Stimulated activated CD4-positive, alpha-beta T cell treated with anti-CD3 and anti-CD28 coated beads, Interleukin-2, amount 100 ng/mL, for 4 hours (primary cell): ENCODE measurements around the gene PSPN.
"Not testable (repeated sequence)": the region's sequence is repeated elsewhere in the genome, so short reads cannot be mapped to it uniquely, and the experiment has no call there.

ENCODE experiments used
- DNase-seq: peaks from one replicate; pipeline ENCODE4 v3.0.0-alpha.2; 2020; ENCODE audit warnings: low read depth

The PSPN gene

GRCh38 chr19:6373096-6373812 lies 2.5 kb downstream of the PSPN start:
- peak; percentile 98 for DNase-seq

GRCh38 chr19:6372594-6373095 lies 3.1 kb downstream of the PSPN start, which contains the start of gene ALKBH7:
Gene ALKBH7 (plus strand): TSS chr19:6372794. CDS start chr19:6372821, 27 bp downstream.
- DNase-seq = peak; percentile 96

- DNase-seq = no peak
Measured at GRCh38 chr19:6364353-6364752, 11.4 kb downstream of the PSPN start.

DNA sequence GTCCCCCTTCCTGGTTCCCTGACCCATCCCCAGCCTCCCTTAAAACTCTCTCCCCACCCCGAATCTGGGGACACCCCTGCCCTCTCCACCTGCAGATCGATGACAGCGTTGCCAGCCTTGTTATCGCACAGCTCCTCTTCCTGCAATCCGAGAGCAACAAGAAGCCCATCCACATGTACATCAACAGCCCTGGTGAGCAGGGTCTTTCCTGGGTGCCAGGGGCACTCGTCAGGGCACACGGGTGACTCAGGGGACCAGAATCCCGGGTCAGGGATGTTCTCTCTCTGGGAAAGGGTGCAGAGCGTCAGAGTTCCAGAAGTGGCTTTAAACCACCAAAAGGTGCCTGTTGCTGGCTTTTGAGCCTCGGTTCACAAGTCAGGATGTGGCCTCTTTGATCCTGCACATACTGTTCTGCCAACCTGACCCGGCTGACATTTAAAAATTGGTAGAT lies 13.4 kb downstream of the PSPN start:
- DNase-seq = no peak

- DNase-seq = no peak
Measured at GRCh38 chr19:6362027-6362350, 13.7 kb downstream of the PSPN start.

GRCh38 chr19:6360857-6361216 lies 14.9 kb downstream of the PSPN start:
- DNase-seq = not testable (repeated sequence)

- not testable (repeated sequence) for DNase-seq
Measured at GRCh38 chr19:6360445-6360844, 15.3 kb downstream of the PSPN start.

DNA sequence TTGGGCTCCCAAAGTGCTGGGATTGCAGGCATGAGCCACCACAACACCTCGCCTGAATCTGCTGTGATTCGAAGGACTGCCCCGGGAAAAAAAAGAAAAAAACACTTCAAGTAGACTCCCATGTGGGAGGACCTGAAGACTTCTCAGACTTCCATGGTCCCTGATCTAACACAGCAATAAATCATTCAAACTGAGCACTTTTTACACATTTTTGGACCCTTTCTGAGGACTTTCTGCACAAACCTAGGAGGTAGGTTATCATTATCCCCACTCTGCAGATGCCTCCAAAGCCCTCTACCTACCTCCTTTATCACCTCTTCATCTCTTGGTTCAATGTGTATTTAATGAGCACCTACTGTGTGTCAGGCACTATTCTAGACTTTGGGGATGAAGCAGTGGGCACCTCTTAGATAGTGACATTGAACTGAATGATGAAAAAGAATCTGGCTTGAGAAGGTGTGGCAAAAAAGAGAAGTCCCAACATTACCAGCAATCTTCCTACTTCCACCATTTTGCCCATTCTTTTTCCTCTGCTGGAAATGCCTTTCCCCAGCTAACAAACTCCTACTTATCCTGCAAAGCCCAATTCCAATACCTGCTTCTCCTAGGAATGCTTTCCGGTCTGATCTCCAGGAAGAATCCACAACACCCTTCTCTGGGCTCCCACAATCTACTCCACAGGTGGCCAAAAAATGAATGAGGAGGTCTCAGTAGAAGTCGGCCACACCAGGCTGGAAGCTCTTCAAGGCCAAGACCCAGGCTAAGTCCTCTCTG lies 16.0 kb downstream of the PSPN start:
- DNase-seq = no peak

- DNase-seq = no peak
Measured at GRCh38 chr19:6358003-6358402, 17.7 kb downstream of the PSPN start.

DNA sequence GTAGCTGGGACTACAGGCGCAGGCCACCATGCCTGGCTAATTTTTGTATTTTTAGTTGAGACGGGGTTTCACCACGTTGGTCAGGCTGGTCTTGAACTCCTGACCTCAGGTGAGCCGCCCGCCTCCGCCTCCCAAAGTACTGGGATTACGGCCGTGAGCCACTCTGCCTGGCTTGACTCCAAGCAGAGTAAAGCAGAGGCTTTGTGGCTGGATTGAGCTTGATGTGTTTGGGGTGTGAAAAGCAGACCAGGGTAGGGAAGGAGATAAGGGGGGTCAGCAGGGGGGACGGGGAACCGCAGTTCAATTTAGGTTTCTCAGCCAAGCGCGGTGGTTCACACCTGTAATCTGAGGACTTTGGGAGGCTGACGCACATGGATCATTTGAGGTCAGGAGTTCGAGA lies 18.6 kb downstream of the PSPN start:
- no peak for DNase-seq

DNA sequence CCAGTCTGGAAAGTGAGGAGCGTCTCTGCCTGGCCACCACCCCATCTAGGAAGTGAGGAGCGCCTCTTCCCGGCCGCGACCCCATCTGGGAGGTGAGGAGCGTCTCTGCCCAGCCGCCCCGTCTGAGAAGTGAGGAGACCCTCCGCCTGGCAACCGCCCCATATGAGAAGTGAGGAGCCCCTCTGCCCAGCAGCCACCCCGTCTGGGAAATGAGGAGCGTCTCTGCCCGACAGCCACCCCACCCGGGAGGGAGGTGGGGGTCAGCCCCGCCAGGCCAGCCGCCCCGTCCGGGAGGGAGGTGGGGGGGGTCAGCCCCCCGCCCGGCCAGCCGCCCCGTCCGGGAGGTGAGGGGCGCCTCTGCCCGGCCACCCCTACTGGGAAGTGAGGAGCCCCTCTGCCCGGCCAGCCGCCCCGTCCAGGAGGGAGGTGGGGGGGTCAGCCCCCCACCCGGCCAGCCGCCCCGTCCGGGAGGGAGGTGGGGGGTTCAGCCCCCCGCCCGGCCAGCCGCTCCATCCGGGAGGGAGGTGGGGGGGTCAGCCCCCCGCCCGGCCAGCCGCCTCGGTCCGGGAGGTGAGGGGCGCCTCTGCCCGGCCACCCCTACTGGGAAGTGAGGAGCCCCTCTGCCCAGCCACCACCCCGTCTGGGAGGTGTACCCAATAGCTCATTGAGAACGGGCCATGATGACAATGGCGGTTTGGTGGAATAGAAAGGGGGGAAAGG lies 20.3 kb downstream of the PSPN start:
- not testable (repeated sequence) for DNase-seq

DNA sequence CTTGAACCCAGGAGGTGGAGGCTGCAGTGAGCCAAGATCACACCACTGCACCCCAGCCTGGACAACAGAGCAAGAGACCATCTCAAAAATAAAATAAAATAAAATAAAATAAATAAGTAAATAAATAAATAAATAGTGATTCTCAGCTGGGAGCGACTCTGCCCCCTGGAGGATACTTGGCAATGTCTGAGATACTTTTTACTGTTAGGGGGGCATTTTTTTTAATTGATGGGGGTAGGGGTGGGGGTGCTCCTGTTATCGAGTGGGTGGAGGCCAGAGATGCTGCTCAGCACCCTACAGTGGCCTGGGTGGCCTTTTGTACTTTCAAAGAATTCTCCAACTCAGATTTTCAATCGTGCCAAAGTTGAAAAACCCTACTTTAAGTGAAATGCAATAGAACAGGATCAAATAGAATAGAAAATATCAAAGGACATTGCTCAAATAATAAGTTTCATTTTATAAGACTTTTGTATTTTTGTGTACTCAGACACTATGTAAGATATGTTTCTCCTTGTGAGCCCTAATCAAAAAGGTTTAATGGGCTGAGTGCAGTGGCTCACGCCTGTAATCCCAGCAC lies 21.5 kb downstream of the PSPN start:
- DNase-seq = no peak

DNA sequence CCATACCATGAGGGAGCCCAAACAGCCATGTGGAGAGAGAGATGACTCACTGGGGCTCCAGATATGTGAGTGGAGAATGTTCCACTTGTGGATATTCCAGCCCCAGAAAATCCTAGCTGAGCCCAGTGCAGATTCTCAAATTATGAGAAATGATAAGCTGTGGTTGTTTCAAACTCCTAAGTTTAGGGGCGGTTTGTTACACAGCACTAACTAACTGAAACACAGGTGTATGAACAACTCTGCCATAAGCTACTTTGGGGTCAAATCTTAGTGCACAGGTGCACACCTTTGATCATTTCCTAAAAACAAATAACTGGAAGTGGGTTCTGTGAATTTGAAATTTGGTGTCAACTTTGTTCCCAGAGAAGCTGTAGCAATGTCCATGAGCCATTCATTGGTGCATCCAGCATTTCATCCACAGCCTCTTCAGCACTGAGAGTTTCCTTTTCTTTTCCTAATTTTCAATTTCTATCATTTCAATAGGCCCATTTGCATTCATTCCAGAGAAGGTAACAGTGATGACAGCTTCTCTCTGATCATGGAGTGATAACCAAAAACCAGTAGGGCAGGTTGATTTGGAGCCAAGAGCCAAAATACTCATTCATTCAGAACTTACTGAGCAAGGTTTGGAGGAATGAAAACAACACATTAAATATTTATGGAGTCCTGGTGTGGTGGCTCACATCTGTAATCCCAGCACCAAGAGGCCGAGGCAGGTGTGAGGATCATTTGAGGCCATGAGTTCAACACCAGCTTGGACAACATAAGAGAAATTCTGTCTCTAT lies 23.2 kb downstream of the PSPN start:
- DNase-seq = no peak

DNA sequence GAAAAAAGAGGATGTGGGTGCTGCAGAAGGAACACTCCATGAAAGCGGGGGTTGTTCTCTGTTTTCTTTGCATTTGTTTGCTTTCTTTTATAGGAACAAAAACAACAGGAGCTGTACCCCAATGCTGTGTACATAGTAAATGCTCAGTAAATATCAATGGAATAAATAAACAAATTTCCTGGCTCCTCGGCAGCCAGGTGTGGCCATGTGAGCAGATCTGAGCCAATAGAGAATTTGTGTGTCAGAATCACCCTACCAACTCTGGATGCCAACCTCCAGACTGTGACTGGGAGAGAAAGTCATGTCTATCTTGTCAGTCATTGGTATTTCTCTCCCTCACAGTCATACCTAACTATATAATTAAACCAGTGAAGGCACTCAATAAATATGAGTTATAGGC lies 25.0 kb downstream of the PSPN start:
- no peak for DNase-seq

- DNase-seq = not testable (repeated sequence)
Measured at GRCh38 chr19:6349271-6349670, 26.5 kb downstream of the PSPN start.

DNA sequence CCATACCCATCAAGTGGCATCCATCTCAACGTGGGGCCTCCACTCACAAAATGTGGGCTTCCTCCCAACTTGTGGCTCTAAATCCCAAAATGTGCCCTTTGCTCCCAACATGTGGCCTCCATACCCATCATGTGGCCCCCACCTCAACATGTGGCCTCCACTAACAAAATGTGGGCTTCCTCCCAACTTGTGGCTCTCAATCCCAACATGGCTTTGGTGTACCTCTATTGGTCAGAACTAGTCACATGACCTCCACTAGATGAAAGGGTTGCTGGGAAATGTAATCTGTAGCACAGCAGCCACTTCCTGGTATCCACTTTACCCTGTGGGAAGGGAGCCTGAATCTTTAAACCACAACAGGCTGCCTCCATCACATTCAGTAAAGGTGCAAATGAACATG lies 32.3 kb downstream of the PSPN start:
- no peak for DNase-seq

DNA sequence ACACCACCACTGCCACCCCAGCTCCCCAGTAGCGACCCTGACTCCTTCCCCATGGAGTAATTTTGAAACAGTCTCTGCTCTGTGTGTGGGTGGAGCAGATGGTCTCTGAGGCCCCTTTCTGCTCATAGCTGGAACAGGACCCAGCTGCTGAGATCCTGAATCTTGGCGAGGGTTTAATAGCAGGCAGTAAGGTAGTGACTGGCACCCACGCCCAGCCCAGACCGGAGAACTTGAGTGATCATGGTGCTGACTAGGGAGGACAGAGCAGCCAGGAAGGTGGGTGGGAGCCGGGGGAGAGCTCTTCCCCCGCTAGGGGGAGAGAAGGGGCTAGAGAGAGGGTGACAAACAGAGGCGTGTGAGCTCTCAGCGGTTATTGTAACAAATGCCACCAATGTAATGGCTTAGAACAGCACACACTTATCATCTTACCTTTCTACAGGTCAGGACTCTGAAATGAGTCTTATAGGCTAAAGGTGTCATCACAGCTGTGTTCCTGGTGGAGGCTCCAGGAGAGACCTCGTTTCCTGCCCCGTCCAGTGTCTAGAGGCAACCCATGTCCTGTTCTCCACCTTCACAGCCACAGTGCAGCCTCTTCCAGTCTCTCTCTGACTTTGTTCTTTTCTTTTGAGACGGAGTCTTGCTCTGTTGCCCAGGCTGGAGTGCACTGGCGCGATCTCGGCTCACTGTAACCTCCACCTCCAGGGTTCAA lies 35.1 kb downstream of the PSPN start:
- DNase-seq = no peak

DNA sequence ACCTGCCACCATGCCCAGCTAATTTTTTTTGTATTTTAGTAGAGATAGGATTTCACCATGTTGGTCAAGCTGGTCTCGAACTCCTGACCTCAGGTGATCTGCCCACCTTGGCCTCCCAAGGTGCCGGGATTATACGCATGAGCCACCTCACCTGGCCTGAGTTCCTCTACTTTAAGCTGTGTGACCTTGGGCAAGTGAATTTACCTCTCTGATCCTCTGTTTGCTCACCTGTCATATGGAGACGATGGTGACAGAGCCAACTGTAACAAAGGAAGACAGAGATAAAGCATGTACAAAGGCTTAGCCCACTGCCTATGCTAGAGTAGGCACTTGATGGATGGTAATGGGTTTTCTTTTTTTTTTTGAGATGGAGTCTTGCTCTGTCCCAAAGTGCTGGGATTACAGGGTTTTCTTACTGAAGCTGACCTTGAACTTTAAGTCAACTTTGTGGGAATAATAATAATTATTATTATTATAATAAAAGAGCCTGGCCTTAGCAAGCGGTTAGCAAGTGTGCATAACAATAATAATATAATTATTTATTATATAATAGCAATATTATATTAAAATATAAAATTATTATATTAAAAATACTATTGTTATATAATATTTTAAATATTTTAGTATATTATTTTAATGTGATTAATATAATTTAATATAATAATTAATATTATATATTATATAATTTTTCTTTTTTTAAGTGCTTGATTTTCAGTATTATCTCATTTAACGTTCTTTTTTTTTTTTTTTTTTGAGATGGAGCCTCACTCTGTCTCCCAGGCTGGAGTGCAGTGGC lies 41.0 kb downstream of the PSPN start:
- no peak for DNase-seq

- no peak for DNase-seq
Measured at GRCh38 chr19:6333439-6333838, 42.3 kb downstream of the PSPN start, which contains the start of gene ACER1. Gene ACER1 (minus strand): TSS chr19:6333612. CDS start chr19:6333551, 61 bp downstream.

- DNase-seq = no peak
Measured at GRCh38 chr19:6326815-6327214, 48.9 kb downstream of the PSPN start.
